ENCODE data around the gene AVL9. TPM values are rescaled to one million over a fixed set of nuclear protein-coding genes. Genes with fewer than 3 reads are reported as not detected.

The AVL9 gene
- total RNA-seq, 1 donor from 2014 or later, result 50.6 TPM

GRCh38 chr7:32533276-32534029, 38.2 kb downstream of the AVL9 start:
- TF ChIP-seq CTCF (IDR thresholded peaks at IDR 0.05; ENCODE audit: insufficient read depth, low read length, poor library complexity, severe bottlenecking), result no peak
- H3K27me3 ChIP-seq (ENCODE audit: control insufficient read depth, insufficient read depth, low read length), result no peaks in the 10 kb centered on the region
- no peak overlapping the region for H3K4me3 ChIP-seq (ENCODE audit: low read depth, low read length)
- no peak for DNase-seq (ENCODE audit: low read depth)
- H3K36me3 ChIP-seq (ENCODE audit: control insufficient read depth, insufficient read depth, low read length), result no peaks in the 10 kb centered on the region

GRCh38 chr7:32535162-32535702, 39.9 kb downstream of the AVL9 start:
- Histone ChIP-seq H3K36me3 (ENCODE audit: control insufficient read depth, insufficient read depth, low read length) (no peaks in the 10 kb centered on the region), H3K27me3 (ENCODE audit: control insufficient read depth, insufficient read depth, low read length) (no peaks in the 10 kb centered on the region), H3K4me3 (ENCODE audit: low read depth, low read length) (no peak overlapping the region)
- no peak for DNase-seq (ENCODE audit: low read depth)
- TF ChIP-seq CTCF (IDR thresholded peaks at IDR 0.05; ENCODE audit: insufficient read depth, low read length, poor library complexity, severe bottlenecking), result no peak

- DNase-seq (ENCODE audit: low read depth), result no peak
- no peak overlapping the region for H3K4me3 ChIP-seq (ENCODE audit: low read depth, low read length)
- H3K27me3 ChIP-seq (ENCODE audit: control insufficient read depth, insufficient read depth, low read length), result no peaks in the 10 kb centered on the region
- H3K36me3 ChIP-seq (ENCODE audit: control insufficient read depth, insufficient read depth, low read length), result no peaks in the 10 kb centered on the region
- no peak for TF ChIP-seq CTCF (IDR thresholded peaks at IDR 0.05; ENCODE audit: insufficient read depth, low read length, poor library complexity, severe bottlenecking)
Measured at GRCh38 chr7:32536016-32536415, 40.7 kb downstream of the AVL9 start.

GRCh38 chr7:32536585-32536984, 41.3 kb downstream of the AVL9 start:
- TF ChIP-seq CTCF (IDR thresholded peaks at IDR 0.05; ENCODE audit: insufficient read depth, low read length, poor library complexity, severe bottlenecking), result no peak
- H3K27me3 ChIP-seq (ENCODE audit: control insufficient read depth, insufficient read depth, low read length), result no peaks in the 10 kb centered on the region
- H3K4me3 ChIP-seq (ENCODE audit: low read depth, low read length), result no peak overlapping the region
- H3K36me3 ChIP-seq (ENCODE audit: control insufficient read depth, insufficient read depth, low read length), result no peaks in the 10 kb centered on the region
- DNase-seq (ENCODE audit: low read depth), result peak; percentile 85

GRCh38 chr7:32537760-32538159, 42.5 kb downstream of the AVL9 start:
- no peaks in the 10 kb centered on the region for H3K36me3 ChIP-seq (ENCODE audit: control insufficient read depth, insufficient read depth, low read length)
- TF ChIP-seq CTCF (IDR thresholded peaks at IDR 0.05; ENCODE audit: insufficient read depth, low read length, poor library complexity, severe bottlenecking), result no peak
- no peak for DNase-seq (ENCODE audit: low read depth)

GRCh38 chr7:32539366-32539765, 44.1 kb downstream of the AVL9 start:
- Histone ChIP-seq H3K27me3 (ENCODE audit: control insufficient read depth, insufficient read depth, low read length) (no peaks in the 10 kb centered on the region), H3K4me3 (ENCODE audit: low read depth, low read length) (no peak overlapping the region), H3K36me3 (ENCODE audit: control insufficient read depth, insufficient read depth, low read length) (no peaks in the 10 kb centered on the region)
- no peak for DNase-seq (ENCODE audit: low read depth)
- TF ChIP-seq CTCF (IDR thresholded peaks at IDR 0.05; ENCODE audit: insufficient read depth, low read length, poor library complexity, severe bottlenecking), result no peak

More at GRCh38 chr7:32537760-32538159, 42.5 kb downstream of the AVL9 start:
- no peaks in the 10 kb centered on the region for H3K27me3 ChIP-seq (ENCODE audit: control insufficient read depth, insufficient read depth, low read length)
- H3K4me3 ChIP-seq (ENCODE audit: low read depth, low read length), result no peak overlapping the region

Data from kidney epithelial cell (primary cell).